ES-I3 (cell line): ENCODE results near the gene POLA2.
"Not testable (repeated sequence)": the region's sequence is repeated elsewhere in the genome, so short reads cannot be mapped to it uniquely, and the experiment has no call there.

Source experiments
- H3K36me3 ChIP-seq: 2 replicates; pipeline ENCODE4 v1.6.1; 2013; ENCODE audit warnings: mild to moderate bottlenecking, low read length, control low read depth, moderate library complexity; ENCODE audit not compliant: insufficient read depth
- H3K4me1 ChIP-seq: 2 replicates; pipeline ENCODE4 v1.6.1; 2013; ENCODE audit warnings: mild to moderate bottlenecking, control low read depth, low read length; ENCODE audit not compliant: insufficient read depth
- H3K9ac ChIP-seq: 2 replicates; pipeline ENCODE4 v1.6.1; 2013; ENCODE audit warnings: low read depth, mild to moderate bottlenecking, low read length, moderate library complexity
- H3K9me3 ChIP-seq: 2 replicates; pipeline ENCODE4 v1.6.1; 2013; ENCODE audit warnings: mild to moderate bottlenecking, low read length, moderate library complexity; ENCODE audit not compliant: control insufficient read depth, insufficient read depth

The POLA2 gene

GRCh38 chr11:65332591-65332990 lies 70.8 kb downstream of the POLA2 start:
- not testable (repeated sequence) for H3K9me3 ChIP-seq, H3K4me1 ChIP-seq, H3K36me3 ChIP-seq, H3K9ac ChIP-seq

GRCh38 chr11:65334696-65335295 lies 73.0 kb downstream of the POLA2 start:
- peak overlapping the region; percentile 98 for H3K9ac ChIP-seq
- peaks cover 4% of the 10 kb centered on the region for H3K4me1 ChIP-seq
- H3K9me3 ChIP-seq = no peaks in the 10 kb centered on the region
- no peaks in the 10 kb centered on the region; the same call in 1 of the 2 replicates for H3K36me3 ChIP-seq

DNA sequence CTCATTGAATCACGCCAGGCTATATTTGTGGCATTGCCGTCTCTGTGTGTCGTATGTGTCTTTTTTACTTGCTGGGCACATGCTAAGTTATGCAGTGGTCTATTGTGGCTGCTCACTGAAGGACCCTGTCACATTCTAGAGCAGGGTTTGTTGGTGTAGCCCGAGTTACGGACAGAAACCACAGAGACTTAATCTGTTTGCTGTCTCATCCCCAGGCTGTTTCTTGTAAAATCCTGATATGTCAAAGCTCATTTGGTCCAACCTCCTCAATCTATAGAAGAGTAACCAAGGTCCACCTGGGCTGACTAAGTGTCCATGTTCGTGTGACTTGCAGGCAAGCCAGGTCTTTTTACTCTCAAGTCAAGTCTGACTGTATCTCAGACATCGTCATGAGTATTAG lies 76.9 kb downstream of the POLA2 start:
- peaks cover 23% of the 10 kb centered on the region for H3K36me3 ChIP-seq
- peaks cover 4% of the 10 kb centered on the region for H3K4me1 ChIP-seq
- no peak overlapping the region for H3K9ac ChIP-seq
- H3K9me3 ChIP-seq = no peaks in the 10 kb centered on the region

- no peak overlapping the region for H3K9ac ChIP-seq
- no peaks in the 10 kb centered on the region for H3K9me3 ChIP-seq
- H3K36me3 ChIP-seq = peaks cover 29% of the 10 kb centered on the region
- H3K4me1 ChIP-seq = peaks cover 2% of the 10 kb centered on the region
Measured at GRCh38 chr11:65340226-65340625, 78.5 kb downstream of the POLA2 start.

GRCh38 chr11:65341856-65342255 lies 80.1 kb downstream of the POLA2 start:
- H3K9me3 ChIP-seq = no peaks in the 10 kb centered on the region
- no peak overlapping the region for H3K9ac ChIP-seq
- H3K4me1 ChIP-seq = no peaks in the 10 kb centered on the region
- H3K36me3 ChIP-seq = peaks cover 36% of the 10 kb centered on the region
